OCI-LY1 (cell line): ENCODE measurements around the gene PTPRF.
"Not testable (repeated sequence)": the region's sequence is repeated elsewhere in the genome, so short reads cannot be mapped to it uniquely, and the experiment has no call there.

Source experiments
- EZH2 ChIP-seq: fragments of 200-600 bp; sonication (generic), shearing (Covaris generic); IDR thresholded peaks from 2 replicates; pipeline ENCODE4 v1.8.0; 2017; ENCODE audit warnings: borderline replicate concordance, mixed run types, mild to moderate bottlenecking, antibody characterized with exemption, low read length, moderate library complexity, mixed read lengths
- TF ChIP-seq, protein P1 (sequence below): fragments of 200-600 bp; sonication (generic), shearing (Covaris generic); IDR thresholded peaks from 2 replicates; pipeline ENCODE4 v1.5.1; 2017; ENCODE audit warnings: mild to moderate bottlenecking, antibody characterized with exemption, low read length, moderate library complexity, mixed read lengths

DNA sequence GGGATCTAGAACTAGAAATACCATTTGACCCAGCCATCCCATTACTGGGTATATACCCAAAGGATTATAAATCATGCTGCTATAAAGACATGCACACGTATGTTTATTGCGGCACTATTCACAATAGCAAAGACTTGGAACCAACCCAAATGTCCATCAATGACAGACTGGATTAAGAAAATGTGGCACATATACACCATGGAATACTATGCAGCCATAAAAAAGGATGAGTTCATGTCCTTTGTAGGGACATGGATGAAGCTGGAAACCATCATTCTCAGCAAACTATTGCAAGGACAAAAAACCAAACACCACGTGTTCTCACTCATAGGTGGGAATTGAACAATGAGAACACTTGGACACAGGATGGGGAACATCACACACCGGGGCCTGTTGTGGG is 107.7 kb downstream of the PTPRF start:
- not testable (repeated sequence) for TF ChIP-seq EZH2
- TF ChIP-seq, protein P1, sequence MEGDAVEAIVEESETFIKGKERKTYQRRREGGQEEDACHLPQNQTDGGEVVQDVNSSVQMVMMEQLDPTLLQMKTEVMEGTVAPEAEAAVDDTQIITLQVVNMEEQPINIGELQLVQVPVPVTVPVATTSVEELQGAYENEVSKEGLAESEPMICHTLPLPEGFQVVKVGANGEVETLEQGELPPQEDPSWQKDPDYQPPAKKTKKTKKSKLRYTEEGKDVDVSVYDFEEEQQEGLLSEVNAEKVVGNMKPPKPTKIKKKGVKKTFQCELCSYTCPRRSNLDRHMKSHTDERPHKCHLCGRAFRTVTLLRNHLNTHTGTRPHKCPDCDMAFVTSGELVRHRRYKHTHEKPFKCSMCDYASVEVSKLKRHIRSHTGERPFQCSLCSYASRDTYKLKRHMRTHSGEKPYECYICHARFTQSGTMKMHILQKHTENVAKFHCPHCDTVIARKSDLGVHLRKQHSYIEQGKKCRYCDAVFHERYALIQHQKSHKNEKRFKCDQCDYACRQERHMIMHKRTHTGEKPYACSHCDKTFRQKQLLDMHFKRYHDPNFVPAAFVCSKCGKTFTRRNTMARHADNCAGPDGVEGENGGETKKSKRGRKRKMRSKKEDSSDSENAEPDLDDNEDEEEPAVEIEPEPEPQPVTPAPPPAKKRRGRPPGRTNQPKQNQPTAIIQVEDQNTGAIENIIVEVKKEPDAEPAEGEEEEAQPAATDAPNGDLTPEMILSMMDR: not testable (repeated sequence)
